Kidney tubule cell (primary cell): ENCODE measurements around the gene SLC4A1.
A peak's percentile ranks its signal among the peaks of the same experiment; 100 is the strongest.
"Not testable (repeated sequence)": the region's sequence is repeated elsewhere in the genome, so short reads cannot be mapped to it uniquely, and the experiment has no call there.

Source experiments
- DNase-seq: peaks from one replicate; pipeline ENCODE4 v3.0.0-alpha.2; 2018; ENCODE audit warnings: low spot score

The SLC4A1 gene

DNA sequence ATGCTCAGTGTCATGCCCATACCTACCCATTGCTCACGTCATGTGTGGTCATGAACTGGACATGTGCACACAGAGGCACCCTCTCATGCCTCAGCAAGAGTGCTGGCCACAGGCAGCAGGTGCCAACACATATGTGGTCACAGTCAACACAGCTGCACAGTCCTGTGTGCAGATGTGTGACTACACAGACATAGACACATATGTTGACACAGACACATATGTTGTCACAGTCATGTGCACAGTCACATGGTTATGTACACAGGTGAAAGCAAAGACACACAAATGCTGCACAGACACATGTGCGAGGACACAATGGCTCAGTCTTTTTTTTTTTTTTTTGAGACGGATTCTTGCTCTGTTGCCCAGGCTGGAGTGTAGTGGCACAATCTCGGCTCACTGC is 11.3 kb downstream of the SLC4A1 start:
- DNase-seq, result no peak

DNA sequence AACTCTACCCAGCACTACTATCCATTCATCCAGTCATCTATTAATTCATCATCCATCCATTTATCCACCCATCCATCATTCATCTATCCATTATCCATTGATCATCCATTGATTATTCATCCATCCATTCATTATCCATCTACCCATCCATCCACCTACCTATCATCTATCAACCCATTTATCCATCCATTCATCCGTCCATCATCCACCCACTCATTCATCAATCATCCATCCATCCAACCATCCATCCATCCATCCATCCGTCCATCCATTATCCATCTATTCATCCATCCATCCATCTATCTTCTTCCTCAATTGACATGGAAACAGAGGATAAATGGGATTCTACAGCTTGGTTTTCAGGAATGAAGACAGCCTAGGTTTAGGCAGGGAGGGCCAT is 12.0 kb downstream of the SLC4A1 start:
- no peak for DNase-seq

DNA sequence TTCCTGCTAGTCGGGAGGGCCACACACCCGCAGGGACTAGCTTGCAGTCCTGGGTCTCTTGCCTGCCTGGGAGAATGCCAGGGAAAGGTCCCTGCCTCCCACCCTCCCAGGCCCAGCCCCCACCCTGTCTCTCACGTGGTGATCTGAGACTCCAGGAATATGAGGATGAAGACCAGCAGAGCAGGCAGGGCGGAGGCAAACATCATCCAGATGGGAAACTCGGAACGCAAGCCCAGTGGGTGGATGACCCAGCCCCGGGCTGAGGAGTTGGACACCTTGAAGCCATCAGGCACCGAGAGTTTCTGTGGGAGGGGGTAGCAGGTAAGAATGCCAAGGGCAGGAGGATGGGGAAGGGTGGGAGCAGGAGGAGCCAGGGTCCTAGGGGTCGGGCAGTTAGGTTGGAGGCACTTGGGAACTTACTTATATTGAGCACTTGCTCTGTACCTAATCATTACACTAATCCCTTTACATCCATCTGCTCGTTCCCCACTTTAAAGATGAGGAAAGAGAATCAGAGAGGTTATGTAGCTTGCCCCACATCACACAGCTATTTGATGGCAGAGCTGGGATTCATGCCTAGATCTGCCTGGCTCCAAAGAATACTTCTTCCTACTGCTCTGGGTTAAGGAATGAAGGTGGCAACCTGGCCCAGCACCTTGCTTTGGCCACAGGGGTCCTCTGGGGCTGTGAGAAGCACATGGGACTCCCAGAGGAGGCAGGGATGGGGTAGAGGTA is 13.4 kb downstream of the SLC4A1 start:
- DNase-seq, result no peak

- DNase-seq, result no peak
These were observed 14.9 kb downstream of the SLC4A1 start for GRCh38 chr17:44253006-44253405.

DNA sequence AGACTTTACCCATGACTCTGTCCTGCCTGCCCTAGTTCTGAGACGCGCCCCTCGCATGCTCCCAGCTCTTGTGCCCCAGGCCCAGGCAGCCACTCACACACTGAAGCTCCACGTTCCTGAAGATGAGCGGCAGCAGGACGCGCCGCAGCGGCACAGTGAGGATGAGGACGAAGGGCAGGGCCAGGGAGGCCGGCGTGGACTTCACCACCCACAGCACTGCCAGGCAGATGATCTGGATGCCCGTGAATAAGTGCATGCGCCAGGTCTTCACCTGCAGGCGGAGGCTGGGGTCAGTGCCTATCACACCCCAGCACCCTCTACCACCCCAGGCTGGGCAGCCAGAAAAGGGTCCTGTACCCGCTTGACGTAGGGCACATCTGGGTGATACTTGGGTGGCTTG is 16.9 kb downstream of the SLC4A1 start:
- DNase-seq, result no peak

GRCh38 chr17:44249501-44250246 is 18.3 kb downstream of the SLC4A1 start:
- DNase-seq, result no peak

GRCh38 chr17:44247876-44248736 is 19.8 kb downstream of the SLC4A1 start:
- DNase-seq, result no peak

- DNase-seq, result no peak
These were observed 20.5 kb downstream of the SLC4A1 start for GRCh38 chr17:44247440-44247841.

GRCh38 chr17:44241106-44241624 is 26.8 kb downstream of the SLC4A1 start:
- no peak for DNase-seq

GRCh38 chr17:44237886-44238285 is 30.0 kb downstream of the SLC4A1 start:
- DNase-seq, result not testable (repeated sequence)

DNA sequence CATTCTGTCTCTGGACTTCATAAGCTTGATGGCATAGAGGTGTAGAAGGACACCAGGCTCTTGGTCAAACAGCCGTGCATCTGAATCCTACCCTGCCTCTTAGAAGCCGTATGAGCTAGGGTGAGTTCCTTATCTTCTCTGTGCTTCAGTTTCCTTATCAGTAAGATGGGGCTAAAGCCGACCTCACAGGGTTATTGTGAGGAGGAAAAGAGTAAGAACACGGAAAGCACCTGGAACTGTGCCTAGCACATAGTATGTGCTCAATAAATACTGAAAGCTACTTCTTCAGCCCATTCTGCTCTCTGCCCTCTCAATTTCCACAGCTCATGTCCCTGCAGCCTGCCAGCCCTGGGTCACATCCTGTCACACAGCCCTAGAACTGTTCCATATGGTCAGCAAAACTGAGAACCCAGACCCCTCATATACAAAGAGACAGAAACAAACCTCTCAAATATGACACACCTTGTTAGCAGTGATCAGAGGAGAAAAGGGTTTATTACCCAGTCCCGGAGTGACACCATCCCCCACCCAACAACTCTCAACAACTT is 31.4 kb downstream of the SLC4A1 start:
- no peak for DNase-seq

GRCh38 chr17:44235583-44235936 is 32.4 kb downstream of the SLC4A1 start:
- peak; percentile 99 for DNase-seq

- no peak for DNase-seq
These were observed 34.4 kb downstream of the SLC4A1 start for GRCh38 chr17:44233582-44233981.

DNA sequence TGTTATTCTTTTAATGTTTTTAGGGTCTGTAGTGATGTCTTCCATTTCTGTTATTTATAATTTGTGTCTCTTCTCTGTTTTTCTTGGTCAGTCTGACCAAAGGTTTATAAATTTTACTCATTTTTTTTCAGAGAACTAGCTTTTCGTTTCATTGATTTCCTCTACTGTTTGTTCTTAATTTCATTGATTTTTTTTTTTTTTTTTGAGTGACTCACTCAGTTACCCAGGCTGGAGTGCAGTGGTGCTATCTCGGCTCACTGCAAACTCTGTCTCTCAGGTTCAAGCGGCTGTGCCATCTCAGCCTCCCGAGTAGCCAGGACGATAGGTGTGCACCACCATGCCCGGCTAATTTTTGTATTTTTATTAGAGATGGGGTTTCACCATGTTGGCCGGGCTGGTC is 35.9 kb downstream of the SLC4A1 start:
- DNase-seq, result no peak

DNA sequence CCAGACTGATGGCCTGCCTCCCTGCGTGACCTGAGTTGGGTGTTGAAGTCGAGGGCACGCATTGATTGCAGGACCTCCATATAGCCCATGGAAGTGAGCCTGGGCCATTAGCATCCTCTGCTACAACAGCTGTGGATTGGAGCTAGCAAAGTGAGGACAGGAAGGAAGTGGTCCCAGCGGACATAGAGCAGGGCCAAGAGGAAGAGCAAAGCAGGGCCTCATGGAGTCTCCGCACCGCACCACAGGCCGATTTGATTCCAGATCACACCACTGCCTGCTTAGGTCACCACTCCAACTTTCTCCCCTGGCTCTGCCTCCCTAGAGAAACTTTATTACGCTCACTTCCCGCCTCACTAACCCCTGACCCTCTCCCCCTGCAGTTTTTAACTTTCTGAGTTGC is 37.8 kb downstream of the SLC4A1 start:
- DNase-seq, result no peak

DNA sequence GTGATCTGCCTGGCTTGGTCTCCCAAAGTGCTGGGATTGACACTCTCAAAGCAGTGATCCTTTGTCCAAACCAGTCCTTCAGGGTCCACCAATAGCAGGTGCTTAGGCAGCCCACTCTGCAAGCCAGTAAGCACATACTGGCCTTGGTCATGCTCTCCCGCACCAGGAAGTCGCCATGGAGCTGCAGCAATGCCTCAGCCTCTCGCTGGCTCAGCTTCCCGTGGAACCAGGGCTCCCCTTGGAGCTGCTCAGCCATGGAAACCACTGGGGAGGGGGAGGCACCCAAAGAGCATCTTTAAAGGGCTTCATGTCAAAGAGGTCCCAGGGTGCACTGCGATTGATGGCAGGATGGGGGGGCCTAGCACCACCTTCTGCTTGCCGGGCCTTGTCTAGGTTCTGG is 38.8 kb downstream of the SLC4A1 start:
- DNase-seq, result peak; percentile 46

DNA sequence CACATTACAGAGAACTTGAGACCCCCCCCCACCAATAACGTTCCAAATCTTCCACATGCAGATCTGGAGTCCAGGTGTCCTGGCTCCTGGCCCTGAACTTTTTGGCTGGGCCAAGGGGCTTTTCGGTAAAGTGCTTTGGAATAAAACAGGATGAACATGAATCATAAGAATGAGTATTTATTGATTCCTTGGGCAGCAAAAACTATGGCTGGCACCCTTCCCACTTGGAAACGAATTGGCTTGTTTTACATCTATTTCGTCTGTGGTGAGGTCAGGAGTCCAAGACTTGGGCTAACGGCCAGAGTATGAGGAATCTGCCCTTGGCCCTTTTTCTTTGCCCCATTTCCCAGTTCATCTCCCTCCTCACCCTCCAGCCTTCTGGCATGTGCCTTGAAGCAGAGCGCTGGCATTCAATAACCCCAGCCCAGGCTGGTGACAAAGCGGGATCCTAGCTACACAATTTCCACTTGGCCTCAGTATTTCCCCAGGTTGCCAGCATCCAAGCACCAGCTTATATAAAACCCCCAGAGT is 44.3 kb downstream of the SLC4A1 start:
- DNase-seq, result peak; percentile 88

DNA sequence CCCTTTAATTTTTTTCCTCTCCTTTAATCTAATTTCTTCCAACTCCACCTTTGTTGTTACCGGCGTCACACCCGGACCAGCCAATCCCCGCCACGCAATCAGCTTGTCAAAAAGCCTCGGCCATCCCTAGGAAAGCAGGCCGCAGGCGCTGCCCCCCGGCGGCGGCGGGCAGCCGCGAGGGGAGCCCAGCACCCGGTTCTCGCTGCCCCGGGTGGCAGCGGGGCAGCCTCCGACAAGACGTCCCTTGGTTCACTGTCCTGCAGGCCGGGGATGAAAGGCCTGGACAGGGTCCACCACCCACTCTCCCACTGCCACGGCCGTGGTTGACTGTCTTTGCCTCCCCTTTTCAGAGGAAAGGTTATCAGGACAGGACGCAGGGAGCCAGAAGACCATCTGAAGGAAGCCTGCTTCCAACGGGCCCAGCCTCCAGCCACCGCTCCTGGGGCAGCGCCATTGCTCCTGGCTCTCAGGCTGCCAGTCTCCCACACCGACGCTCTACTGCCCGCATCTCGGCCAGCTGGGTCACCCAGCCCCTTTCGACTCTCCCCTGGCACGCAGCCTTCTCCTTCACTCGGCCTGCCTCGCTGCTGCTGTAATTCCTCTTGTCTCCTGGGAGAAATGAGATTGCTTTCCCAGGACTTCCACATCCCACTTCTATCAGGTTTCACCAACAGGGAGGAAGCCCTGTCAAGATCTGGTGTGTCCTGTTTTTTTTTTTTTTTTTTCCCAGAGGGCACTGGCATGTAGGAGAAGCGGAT is 45.6 kb downstream of the SLC4A1 start:
- peak; percentile 81 for DNase-seq

DNA sequence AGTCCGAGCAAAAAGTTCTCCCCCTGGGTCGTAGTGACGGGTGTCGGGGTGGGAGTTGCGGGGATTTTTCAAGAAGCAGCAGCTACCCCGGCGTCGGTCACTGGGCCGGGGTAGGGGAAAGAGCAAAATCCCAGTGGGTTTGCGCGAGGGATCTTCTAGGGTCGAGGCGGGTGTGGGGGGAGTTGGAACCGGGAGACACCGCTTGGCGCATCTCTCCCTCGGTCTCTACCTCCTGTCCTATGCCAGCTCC is 46.1 kb downstream of the SLC4A1 start:
- DNase-seq, result no peak

DNA sequence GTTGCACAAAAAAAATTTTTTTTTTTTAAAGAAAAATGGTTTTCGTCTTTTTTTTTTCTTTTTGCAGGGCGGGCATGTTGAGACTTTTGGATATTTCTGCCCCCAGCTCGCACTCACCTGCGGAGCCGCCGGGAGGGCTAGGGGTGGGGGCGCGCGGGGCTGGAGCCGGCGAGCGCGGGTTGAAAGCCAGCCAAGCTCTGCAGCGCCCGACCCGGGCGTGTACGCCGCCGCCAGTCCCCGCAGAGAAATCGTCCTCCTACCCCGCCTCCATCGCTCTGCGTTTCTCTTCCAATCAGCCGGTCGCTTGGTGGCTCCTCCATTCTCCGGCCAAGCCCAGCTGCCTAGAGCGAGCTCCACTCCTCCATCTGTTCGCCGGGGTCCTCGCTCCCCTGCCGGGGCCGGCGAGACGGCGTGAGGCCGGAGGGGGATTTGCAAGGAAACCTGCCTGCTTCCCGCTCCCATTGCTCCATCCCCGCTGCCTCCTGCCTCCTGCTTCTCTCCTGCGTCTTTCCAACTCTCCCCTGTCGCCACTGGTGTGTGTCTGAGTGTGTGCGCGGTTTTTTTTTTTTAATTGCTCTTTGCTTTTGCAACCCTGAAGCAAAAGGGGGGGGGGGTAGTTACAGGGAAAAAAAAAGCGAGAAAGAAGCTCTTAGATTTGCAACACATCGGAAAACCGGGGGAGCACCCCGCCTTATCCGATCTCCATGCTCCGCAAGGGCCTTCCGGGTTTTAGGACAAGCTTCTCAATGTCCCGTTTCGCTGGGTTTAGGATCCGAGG is 46.7 kb downstream of the SLC4A1 start:
- DNase-seq, result peak; percentile 72
